Measurements from ENCODE around the gene NDUFA6.

DNA sequence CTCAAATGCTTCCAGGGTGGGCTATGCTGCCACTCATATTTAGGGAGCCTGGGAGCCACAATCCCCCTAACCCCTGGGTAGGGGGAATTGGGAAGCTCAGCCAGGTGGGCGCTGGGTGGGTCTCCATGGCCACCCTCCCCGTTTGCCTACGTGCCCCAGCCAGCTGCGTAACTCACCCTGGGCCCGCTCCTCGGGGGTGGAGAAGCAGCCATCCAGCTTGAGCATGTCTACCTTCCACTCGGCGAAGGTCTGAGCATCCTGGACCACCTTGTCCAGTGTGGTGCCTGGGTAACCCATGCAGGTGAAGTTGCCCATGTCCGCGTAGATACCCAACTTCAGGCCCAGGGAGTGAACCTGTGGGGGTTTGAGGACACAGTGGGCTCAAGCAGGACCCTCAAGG lies 23.6 kb downstream of the NDUFA6 start:
- TF ChIP-seq, protein P1, sequence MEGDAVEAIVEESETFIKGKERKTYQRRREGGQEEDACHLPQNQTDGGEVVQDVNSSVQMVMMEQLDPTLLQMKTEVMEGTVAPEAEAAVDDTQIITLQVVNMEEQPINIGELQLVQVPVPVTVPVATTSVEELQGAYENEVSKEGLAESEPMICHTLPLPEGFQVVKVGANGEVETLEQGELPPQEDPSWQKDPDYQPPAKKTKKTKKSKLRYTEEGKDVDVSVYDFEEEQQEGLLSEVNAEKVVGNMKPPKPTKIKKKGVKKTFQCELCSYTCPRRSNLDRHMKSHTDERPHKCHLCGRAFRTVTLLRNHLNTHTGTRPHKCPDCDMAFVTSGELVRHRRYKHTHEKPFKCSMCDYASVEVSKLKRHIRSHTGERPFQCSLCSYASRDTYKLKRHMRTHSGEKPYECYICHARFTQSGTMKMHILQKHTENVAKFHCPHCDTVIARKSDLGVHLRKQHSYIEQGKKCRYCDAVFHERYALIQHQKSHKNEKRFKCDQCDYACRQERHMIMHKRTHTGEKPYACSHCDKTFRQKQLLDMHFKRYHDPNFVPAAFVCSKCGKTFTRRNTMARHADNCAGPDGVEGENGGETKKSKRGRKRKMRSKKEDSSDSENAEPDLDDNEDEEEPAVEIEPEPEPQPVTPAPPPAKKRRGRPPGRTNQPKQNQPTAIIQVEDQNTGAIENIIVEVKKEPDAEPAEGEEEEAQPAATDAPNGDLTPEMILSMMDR (conservative IDR thresholded peaks at IDR 0.05; ENCODE audit: low read depth, low read length), result no peak
- TF ChIP-seq EZH2 (IDR thresholded peaks at IDR 0.05; ENCODE audit: low read length, unreplicated experiment), result no peak
- TF ChIP-seq EZH2phosphoT487 (IDR thresholded peaks at IDR 0.05; ENCODE audit: borderline replicate concordance, low read length), result no peak

All from PC-3 (cell line).